GM12864 (cell line): Measurements from ENCODE around the gene CLDN2.
"Not testable (repeated sequence)": the region's sequence is repeated elsewhere in the genome, so short reads cannot be mapped to it uniquely, and the experiment has no call there.

Source experiments
- DNase-seq: peaks from one replicate; pipeline ENCODE4 v3.0.0-alpha.2; 2011; ENCODE audit warnings: low read depth
- H3K4me3 ChIP-seq: 2 replicates; pipeline ENCODE4 v1.5.1; 2011; ENCODE audit warnings: mild to moderate bottlenecking, low read depth, low read length, control low read depth
- TF ChIP-seq, protein P1 (sequence below): IDR thresholded peaks from 2 replicates; pipeline ENCODE4 v1.5.1; 2011; ENCODE audit warnings: low read depth, mild to moderate bottlenecking, moderate library complexity, low read length, control low read depth, inconsistent platforms; ENCODE audit errors: missing control alignments

Gene CLDN2, protein sequence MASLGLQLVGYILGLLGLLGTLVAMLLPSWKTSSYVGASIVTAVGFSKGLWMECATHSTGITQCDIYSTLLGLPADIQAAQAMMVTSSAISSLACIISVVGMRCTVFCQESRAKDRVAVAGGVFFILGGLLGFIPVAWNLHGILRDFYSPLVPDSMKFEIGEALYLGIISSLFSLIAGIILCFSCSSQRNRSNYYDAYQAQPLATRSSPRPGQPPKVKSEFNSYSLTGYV

DNA sequence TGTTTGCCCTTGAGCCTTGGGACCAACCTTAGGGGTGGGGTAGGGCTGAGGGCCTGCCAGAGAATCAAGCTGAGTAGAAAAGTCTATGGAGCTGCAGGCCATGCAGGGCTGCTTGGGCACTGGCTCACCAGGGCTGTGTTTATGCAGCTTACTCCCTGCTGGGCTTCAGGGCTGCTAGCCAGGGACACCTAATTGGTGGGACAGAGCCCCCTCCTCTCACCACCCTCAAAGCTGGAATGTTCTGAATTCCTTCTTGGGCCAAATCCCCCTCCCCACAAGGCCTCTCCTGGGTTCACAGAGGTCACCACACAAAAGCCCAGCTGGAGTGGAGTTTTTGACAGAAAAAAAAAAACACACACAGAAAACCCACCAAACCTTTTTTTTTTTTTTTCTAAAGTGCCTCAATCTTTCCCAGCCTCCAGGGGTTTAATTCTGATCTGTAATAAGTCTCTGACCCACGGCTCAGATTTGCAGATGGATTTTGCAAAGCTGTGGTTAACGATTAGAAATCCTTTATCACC, at the start of gene CLDN2:
Gene CLDN2 (plus strand): TSS at position 471 of the 521 bp plus-strand sequence. CDS start 7,827 bp downstream, outside the sequence.
- DNase-seq: no peak
- no peak within 1 kb of the TSS for H3K4me3 ChIP-seq
- TF ChIP-seq, protein P1, sequence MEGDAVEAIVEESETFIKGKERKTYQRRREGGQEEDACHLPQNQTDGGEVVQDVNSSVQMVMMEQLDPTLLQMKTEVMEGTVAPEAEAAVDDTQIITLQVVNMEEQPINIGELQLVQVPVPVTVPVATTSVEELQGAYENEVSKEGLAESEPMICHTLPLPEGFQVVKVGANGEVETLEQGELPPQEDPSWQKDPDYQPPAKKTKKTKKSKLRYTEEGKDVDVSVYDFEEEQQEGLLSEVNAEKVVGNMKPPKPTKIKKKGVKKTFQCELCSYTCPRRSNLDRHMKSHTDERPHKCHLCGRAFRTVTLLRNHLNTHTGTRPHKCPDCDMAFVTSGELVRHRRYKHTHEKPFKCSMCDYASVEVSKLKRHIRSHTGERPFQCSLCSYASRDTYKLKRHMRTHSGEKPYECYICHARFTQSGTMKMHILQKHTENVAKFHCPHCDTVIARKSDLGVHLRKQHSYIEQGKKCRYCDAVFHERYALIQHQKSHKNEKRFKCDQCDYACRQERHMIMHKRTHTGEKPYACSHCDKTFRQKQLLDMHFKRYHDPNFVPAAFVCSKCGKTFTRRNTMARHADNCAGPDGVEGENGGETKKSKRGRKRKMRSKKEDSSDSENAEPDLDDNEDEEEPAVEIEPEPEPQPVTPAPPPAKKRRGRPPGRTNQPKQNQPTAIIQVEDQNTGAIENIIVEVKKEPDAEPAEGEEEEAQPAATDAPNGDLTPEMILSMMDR: no peak

DNA sequence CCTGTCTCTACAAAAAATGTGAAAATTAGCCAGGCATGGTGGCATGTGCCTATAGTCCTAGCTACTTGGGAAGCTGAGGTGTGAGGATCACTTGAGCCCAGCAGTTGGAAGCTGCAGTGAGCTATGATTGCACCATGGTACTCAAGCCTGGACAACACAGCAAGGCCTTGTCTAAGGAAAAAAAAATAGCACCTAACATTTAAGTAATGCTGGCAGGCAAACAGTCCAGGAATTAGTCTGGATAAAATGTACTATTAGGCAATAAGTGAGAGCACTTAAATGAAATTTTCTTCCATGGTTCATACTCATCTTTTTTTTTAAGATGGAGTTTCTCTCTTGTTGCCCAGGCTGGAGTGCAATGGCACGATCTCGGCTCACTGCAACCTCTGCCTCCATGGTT, 47.4 kb upstream of the CLDN2 start:
- not testable (repeated sequence) for DNase-seq, H3K4me3 ChIP-seq

DNA sequence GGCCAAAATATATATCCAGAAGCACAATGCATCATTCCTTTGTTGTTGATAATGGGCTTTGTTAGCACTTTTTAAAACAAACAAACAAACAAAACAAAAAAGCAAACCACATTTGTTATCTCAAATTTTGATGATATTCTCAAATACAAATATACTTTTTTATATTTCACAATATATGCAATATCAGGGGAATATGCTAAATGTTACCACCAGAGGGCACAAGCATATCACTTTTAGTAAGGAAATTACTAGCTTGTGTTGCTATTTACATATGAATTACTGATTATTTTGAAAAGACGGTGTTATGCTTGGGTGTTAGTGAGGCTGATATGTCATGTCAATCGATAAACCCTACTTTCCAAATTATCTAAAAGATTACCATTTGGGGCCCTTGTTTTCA, 46.1 kb upstream of the CLDN2 start:
- DNase-seq: no peak
- no peak overlapping the region for H3K4me3 ChIP-seq
- TF ChIP-seq, protein P1: peak; percentile 23

DNA sequence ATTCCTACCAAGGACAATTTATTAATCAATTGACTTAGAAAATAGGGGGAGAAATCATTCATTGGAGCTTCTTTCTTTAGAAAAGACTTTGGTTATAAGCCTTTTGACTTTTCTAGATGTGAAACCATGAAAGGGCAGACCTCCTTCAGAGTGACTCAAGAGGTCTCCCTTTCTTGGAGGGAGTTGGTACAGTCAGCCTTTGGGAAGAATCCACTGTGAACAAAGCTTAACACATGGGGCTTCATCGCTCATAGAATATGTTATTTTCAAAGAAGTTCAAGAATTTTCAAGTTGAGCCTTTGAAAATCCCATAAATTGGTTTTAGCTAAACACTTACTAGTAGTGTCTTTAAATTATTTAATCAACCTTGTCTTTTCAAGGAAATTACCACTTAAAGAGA, 45.1 kb upstream of the CLDN2 start:
- no peak for DNase-seq
- no peak overlapping the region for H3K4me3 ChIP-seq
- TF ChIP-seq, protein P1: no peak

DNA sequence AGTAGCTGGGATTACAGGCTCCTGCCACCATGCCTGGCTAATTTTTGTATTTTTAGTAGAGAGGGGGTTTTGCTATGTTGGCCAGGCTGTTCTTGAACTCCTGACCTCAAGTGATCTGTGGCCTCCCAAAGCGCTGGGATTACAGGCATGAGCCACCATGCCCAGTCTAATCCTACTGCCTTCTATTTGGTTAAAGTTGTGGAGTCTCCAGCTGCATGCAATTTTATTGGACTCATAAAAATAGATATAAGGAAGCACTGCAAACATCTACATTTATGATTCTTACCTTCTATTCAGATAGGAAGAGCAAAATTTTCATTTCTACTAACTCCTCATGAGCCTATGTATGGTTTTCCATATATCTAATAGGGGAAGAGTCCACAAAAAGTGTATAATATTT, 30.7 kb upstream of the CLDN2 start:
- DNase-seq: no peak
- TF ChIP-seq, protein P1: no peak

DNA sequence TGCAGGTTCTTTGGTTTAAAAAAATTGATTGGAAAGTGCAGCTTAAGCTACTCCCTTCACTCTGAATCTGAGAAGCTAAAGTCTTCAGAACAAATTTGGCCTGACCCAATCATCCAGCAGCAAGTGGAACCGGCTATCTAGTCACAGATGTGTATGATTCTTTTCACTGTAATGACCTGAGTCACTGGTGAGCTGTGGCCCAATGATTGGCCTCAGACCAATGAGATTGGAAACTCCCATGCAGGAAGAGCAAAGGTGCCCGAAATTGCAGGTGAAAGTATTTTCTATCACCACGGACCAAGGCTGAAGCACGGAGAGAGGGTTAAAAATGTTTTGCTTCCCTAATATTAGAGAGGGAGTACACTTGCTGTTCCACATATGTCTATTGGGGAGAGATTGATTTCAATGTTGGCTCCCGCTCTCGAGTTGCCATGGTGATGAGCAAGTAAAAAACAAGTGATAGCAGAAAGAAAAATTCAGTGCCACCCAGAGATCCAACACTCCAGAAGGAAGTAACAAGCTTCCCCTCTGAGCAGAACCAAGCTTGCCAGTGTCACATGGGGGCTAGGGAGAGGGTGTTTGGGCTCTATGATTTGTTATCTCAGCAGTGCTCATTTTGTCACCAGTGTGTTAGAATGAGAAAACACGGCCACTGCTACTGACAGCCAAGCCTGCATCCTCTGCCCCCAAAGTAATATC, 28.3 kb upstream of the CLDN2 start:
- no peak overlapping the region for H3K4me3 ChIP-seq
- TF ChIP-seq, protein P1: no peak
- DNase-seq: no peak

More for the DNA sequence above, 30.7 kb upstream of the CLDN2 start:
- no peak overlapping the region for H3K4me3 ChIP-seq

DNA sequence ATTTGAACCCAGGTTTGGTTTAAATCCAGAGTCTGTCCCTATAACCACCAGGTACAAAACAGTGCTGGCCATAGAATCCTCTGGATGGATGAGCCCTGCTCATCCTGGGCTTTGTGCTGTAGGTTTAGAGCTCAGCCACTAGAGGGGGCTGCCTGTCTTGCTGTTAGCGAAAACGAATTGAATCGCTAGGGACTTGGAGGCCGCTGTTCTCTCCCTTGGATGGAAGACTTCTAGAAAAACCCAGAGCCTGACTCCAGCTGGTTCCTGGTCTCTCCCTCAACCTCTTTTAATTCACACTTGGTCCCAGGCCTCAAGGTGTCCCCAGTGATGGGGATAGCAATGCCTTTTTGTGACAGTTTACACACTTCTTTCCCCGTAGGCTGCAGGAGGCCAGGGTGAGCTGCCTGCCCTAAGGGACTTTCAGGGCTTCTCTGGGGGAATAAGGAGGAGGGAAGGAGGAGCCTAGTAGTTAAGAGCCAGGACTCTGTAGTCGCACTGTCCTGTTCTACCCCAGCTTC, 25.8 kb upstream of the CLDN2 start:
- no peak for DNase-seq
- H3K4me3 ChIP-seq: no peak overlapping the region
- TF ChIP-seq, protein P1: peak; percentile 79
